Measurements from ENCODE around the gene ZNF219.

The ZNF219 gene

GRCh38 chr14:21054123-21054767, 44.2 kb downstream of the ZNF219 start:
- no peak for TF ChIP-seq CTCF (IDR thresholded peaks at IDR 0.05; ENCODE audit: unreplicated experiment in 3 of 3)

GRCh38 chr14:21053184-21054122, 45.0 kb downstream of the ZNF219 start:
- TF ChIP-seq CTCF (IDR thresholded peaks at IDR 0.05; ENCODE audit: unreplicated experiment in 3 of 3): no peak
- Mint-ChIP-seq H3K27me3 (ENCODE audit: low read depth) (no peaks in the 10 kb centered on the region), H3K27ac (peak overlapping the region; percentile 59 to 82 (median 71)), H3K36me3 (ENCODE audit: low read depth) (no peaks in the 10 kb centered on the region), H3K9me3 (no peaks in the 10 kb centered on the region), H3K4me3 (no peak overlapping the region), H3K4me1 (peaks cover 15% of the 10 kb centered on the region)

More at GRCh38 chr14:21054123-21054767, 44.2 kb downstream of the ZNF219 start:
- no peaks in the 10 kb centered on the region for H3K27me3 Mint-ChIP-seq (ENCODE audit: low read depth)
- no peaks in the 10 kb centered on the region for H3K9me3 Mint-ChIP-seq
- no peak overlapping the region for H3K4me3 Mint-ChIP-seq
- peaks cover 16% of the 10 kb centered on the region for H3K4me1 Mint-ChIP-seq
- peak overlapping the region; percentile 59 to 82 (median 71) for H3K27ac Mint-ChIP-seq
- H3K36me3 Mint-ChIP-seq (ENCODE audit: low read depth): no peaks in the 10 kb centered on the region

GRCh38 chr14:21050597-21050996, 47.9 kb downstream of the ZNF219 start:
- Mint-ChIP-seq H3K9me3 (no peaks in the 10 kb centered on the region), H3K36me3 (ENCODE audit: low read depth) (no peaks in the 10 kb centered on the region), H3K4me1 (peaks cover 12% of the 10 kb centered on the region), H3K27ac (no peak overlapping the region), H3K27me3 (ENCODE audit: low read depth) (no peaks in the 10 kb centered on the region), H3K4me3 (no peak overlapping the region)
- no peak for TF ChIP-seq CTCF (IDR thresholded peaks at IDR 0.05; ENCODE audit: unreplicated experiment in 3 of 3)

- Mint-ChIP-seq H3K4me3 (no peak overlapping the region), H3K36me3 (ENCODE audit: low read depth) (no peaks in the 10 kb centered on the region), H3K27ac (no peak overlapping the region), H3K27me3 (ENCODE audit: low read depth) (no peaks in the 10 kb centered on the region), H3K9me3 (no peaks in the 10 kb centered on the region), H3K4me1 (peaks cover 19% of the 10 kb centered on the region)
- no peak for TF ChIP-seq CTCF (IDR thresholded peaks at IDR 0.05; ENCODE audit: unreplicated experiment in 3 of 3)
Measured at GRCh38 chr14:21049271-21049673, 49.2 kb downstream of the ZNF219 start.

GRCh38 chr14:21048638-21049037, 49.8 kb downstream of the ZNF219 start:
- H3K27me3 Mint-ChIP-seq (ENCODE audit: low read depth): no peaks in the 10 kb centered on the region
- H3K4me3 Mint-ChIP-seq: no peak overlapping the region
- H3K9me3 Mint-ChIP-seq: no peaks in the 10 kb centered on the region
- no peak for TF ChIP-seq CTCF (IDR thresholded peaks at IDR 0.05; ENCODE audit: unreplicated experiment in 3 of 3)
- peak overlapping the region in 1 of 3 experiments; percentile 54 for H3K27ac Mint-ChIP-seq
- peaks cover 16% of the 10 kb centered on the region for H3K4me1 Mint-ChIP-seq
- no peaks in the 10 kb centered on the region for H3K36me3 Mint-ChIP-seq (ENCODE audit: low read depth)
